HG03097 (cell line): ENCODE data around the gene QRFP.

Experiments used
- ATAC-seq: cut with Tn5 transposase; IDR thresholded peaks from one replicate; pipeline ENCODE4 v1.9.1; 2021; ENCODE audit not compliant: unreplicated experiment, low FRiP score

QRFP gene

GRCh38 chr9:130905902-130906734 is 9.5 kb upstream of the QRFP start:
- no peak for ATAC-seq

DNA sequence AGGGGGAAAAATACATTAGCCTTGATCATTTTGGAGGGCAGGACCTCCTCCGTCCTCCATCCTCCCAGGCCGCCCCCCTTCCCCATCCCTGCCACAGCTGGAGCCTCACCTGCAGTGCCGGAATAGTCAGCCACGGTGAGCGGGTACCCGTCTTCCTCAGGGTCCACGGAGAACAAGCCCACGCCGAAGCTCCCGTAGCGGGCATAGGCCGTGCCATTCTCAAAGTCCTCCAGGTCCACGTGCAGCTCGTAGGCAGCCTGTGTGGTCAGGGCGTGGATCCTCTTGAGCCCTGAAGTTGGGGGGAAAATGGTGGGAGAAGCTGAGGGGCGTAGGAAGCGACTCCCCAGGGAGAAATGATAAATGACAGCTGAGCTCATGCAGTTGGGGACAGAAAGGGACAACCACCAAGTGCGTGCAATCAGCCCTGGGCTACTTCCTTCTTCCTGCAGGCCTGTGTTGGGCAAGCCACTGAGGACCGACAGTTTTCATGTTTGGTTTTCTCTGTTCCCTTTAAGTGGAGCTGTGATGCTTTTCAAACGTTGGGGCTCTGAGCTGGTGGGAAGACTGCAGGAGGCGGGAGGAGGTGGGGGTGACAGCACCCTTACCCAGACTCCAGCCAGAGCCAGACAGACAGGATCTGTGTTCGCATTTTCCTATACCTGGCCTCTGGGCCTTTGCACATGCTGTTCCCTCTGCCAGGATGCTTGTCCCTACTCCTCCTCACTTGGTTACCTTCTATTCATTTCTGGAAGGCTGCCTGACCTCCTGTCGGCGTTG is 8.7 kb upstream of the QRFP start:
- no peak for ATAC-seq

- no peak for ATAC-seq
Observed at GRCh38 chr9:130904070-130905044, 7.7 kb upstream of the QRFP start.

GRCh38 chr9:130903194-130904069 is 6.8 kb upstream of the QRFP start:
- ATAC-seq, result no peak

DNA sequence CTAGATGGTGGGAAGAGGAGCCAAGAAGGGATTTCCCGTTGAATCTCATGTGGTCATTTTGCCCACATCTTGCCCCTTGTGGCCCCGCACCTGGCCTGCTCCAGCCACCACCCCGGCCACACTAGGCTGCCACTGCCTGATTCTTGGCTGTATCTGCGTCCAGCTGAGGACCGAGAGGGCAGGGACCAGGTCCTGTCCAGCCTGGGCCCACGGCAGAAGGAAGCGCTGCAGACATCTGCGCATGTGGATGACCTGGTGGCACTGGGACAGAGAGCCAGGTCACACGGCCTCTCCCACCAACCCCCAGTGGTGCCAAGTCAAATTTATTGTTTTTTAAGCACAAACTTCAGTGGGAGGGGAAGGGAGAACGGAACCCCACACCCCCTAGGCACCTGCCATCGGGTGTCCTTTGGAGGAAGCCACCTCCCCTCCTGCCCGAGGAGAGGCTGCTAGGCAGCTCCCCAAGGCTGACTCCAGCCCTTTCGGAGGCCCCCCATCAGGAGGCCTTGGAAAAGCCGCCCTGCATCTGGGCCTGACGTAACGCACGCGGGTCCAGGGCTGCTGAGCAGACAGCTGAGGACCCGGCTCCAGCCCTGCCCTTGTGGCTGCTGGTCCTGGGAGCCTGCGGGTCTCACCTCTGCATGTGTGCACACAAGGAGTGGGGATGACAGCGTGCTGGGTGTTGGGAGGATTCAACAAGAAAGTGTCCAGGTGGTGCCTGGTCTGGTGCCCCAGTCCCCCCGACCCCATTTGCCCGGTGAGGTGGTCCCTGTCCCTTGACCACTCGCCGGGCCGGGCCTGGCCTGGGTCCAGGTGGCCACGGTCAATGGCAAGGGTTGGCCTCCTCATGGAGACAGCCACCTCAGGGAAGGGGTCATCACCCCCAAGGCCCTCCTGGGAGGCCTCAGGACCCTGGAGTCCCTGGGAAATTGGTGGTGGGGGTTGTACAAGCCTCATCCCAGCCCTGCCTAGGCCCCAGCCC is 5.9 kb upstream of the QRFP start:
- ATAC-seq, result no peak

DNA sequence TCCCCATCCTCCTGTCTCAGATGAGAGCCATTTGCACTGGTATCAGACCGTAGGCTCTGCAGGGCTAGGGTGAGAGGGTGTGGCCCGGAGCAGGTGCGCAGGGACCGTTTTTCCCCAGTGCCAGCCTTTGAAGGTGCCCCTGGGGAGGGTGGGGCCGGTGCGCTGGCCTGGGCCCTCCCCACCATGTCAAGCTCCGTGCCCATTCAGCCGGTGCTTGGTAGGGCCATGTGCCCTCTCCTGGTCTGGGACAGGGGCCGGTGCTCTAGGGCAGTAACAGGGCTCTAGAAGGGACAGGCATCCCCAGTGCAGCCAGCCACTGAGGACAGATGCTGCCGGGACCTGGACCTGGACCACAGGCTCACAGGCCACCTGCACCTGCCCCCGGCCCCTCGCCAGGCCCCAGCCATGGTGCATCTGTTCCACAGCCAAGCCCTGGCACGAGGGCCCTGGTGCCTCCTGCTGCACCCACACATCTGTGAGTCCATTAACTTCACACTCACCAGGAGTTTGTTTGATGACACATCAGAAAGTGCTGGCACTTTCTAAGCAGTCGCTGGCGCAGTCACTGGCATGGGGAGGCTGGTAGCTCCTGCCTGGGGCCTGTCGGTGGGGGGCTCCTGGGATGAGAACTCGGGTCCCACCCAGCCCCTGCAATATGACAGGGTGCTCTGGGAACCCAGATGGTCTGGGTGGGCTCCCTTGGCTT is 5.0 kb upstream of the QRFP start:
- no peak for ATAC-seq

- ATAC-seq, result no peak
Observed at GRCh38 chr9:130900701-130901497, 4.3 kb upstream of the QRFP start.

GRCh38 chr9:130899051-130899748 is 2.6 kb upstream of the QRFP start:
- no peak for ATAC-seq

- ATAC-seq, result no peak
Observed at GRCh38 chr9:130898552-130898852, 1.9 kb upstream of the QRFP start.

DNA sequence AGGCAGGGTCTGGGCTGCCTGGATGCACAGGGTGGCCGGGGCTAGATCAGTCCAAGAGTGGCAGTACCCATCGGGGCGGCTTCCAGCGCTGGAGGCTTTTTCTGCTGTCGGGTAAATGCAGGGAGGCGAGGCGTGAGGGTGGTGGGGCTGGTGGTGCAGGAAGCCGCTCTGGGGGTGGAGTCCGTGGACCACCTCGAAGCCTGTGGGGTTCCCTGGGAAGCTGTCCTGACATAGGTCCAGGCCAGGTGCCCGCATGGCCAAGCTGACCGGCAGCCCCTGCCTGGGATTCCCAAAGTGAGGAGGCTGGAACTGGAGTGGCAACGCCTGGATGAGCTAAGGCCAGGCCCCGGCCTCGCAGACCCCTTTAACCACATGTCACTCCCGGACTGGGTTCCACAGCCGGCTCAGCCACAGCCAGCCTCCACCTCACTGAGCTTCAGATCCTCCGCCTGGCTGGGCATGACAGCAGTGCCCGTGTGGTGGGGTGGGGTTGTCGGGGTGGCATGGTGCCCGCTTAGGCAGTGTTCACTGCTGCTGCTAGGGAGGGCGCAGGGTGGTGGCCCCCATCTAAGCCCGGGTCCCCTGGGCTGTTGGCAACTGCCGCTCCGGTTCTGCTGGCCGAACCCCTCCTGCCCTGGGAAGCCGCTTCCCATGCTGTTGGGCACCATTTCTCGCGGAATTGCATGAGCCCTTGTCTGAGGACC is 1.4 kb upstream of the QRFP start:
- no peak for ATAC-seq

GRCh38 chr9:130897105-130897751 is 616 bp upstream of the QRFP start:
- ATAC-seq, result no peak

DNA sequence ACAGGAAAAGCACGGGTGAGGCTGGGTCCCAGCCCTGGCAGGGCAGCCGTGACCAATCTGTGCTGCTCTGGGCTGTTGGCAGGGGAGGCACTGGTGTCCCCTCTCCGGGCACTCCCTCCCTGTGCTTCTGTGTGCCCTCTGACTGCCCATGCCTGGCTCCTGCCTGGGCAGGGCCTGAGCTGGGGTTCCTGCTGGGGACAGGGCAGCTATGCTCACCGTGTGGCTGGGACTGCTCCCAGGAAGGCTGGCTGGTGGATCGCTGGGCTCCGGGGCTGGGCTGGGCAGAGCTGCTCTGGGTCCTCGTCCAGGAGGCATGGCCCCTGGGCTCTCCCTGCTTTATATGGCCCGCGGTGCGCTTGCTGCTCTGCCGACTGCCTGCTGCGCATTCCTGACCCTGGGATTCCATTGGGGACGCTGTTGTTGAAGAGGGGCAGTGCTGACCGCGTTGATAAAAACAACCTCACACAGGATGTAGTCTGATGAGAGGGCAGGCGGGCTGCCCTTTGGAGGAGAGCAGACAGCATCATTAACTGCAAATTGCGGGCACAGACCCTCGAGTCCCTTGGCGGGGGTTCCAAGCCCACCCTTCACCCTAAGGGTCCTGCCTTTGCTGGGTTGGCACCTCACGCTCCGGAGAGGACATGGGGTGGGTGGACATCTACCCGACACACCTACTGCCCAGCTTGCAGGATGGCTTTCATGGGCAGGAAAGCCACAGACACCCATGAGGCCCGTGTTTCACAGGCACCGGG is 955 bp downstream of the QRFP start:
- ATAC-seq, result no peak

- no peak for ATAC-seq
Observed at GRCh38 chr9:130895038-130895437, 1.6 kb downstream of the QRFP start.

DNA sequence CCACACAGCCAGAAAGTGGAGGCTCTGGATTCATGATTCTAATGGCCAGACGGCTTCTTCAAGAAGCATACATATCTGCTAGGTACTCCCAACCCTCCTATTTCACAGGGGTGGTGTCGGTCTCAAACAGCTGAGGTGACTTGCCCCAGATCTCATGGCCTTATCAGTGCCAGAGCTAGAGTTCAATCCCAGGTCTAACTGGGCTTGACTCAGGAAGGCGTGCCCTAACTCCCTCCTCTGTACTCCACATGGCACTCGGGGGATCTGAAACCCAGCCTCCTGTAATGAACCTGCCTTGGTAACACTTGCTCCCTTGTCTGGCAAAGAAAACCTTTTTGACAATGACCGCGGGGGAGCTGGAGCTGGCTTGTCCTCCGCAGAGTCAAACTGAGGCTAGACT is 2.1 kb downstream of the QRFP start:
- ATAC-seq, result no peak
